IMR-90 (cell line): ENCODE results near the gene COL13A1. TPM values are rescaled to one million over a fixed set of nuclear protein-coding genes. Genes with fewer than 3 reads are reported as not detected.
A peak's percentile ranks its signal among the peaks of the same experiment; 100 is the strongest.

Experiments used
- ATAC-seq: fragments of 200-7000 bp; cut with Tn5 transposase; 2 replicates; pipeline ENCODE4 v1.9.1; 2020; ENCODE audit warnings: low read depth, mild to moderate bottlenecking, moderate library complexity
- BruUV-seq: library from RNA; stranded (reverse); fragments of 400-500 nt; replicated peaks from 2 replicates; lab custom pipeline; 2021; lab: Mats Ljungman, UMichigan
- CTCF ChIA-PET: fragments of 300-600 bp; formaldehyde crosslinking; extraction: SDS; loops from one replicate; lab custom pipeline; 2021; ENCODE audit warnings: antibody characterized with exemption; lab: Yijun Ruan, JAX
- POLR2A ChIA-PET: fragments of 300-600 bp; sonication (Branson Sonifier 250); formaldehyde crosslinking; loops from one replicate; lab custom pipeline; 2022; ENCODE audit warnings: antibody characterized with exemption; ENCODE audit not compliant: unreplicated experiment; lab: Charles Lee
- DNase-seq: peaks from one replicate; pipeline ENCODE4 v3.0.0; 2013
- H2AFZ ChIP-seq: replicated peaks from 2 replicates; pipeline ENCODE3; 2013; ENCODE audit warnings: low read length, mild to moderate bottlenecking; ENCODE audit not compliant: poor library complexity
- H2AK5ac ChIP-seq: 2 replicates; pipeline ENCODE4 v1.6.1; 2013; ENCODE audit warnings: low read depth, low read length, inconsistent platforms
- H2AK9ac ChIP-seq: replicated peaks from 2 replicates; pipeline ENCODE3; 2013; ENCODE audit warnings: mild to moderate bottlenecking, low read depth, low read length, moderate library complexity; ENCODE audit not compliant: poor library complexity
- H2BK120ac ChIP-seq: 2 replicates; pipeline ENCODE4 v1.6.1; 2013; ENCODE audit warnings: low read depth, low read length, inconsistent platforms
- H2BK15ac ChIP-seq: 3 replicates; pipeline ENCODE4 v1.6.1; 2013; ENCODE audit warnings: low read depth, low read length, inconsistent platforms
- H2BK20ac ChIP-seq: 2 replicates; pipeline ENCODE4 v1.6.1; 2013; ENCODE audit warnings: low read depth, mild to moderate bottlenecking, inconsistent platforms, low read length, moderate library complexity
- H2BK5ac ChIP-seq: 2 replicates; pipeline ENCODE4 v1.6.1; 2013; ENCODE audit warnings: mild to moderate bottlenecking, low read depth, low read length, inconsistent platforms; ENCODE audit not compliant: poor library complexity, severe bottlenecking
- H3K14ac ChIP-seq: replicated peaks from 2 replicates; pipeline ENCODE4 v1.6.1; 2013; ENCODE audit warnings: low read depth, low read length, inconsistent platforms
- H3K18ac ChIP-seq: 2 replicates; pipeline ENCODE4 v1.6.1; 2013; ENCODE audit warnings: low read depth, low read length, control low read depth
- H3K23ac ChIP-seq: 2 replicates; pipeline ENCODE4 v1.6.1; 2013; ENCODE audit warnings: low read depth, low read length, inconsistent platforms
- H3K27ac ChIP-seq: 2 replicates; pipeline ENCODE4 v1.5.1; 2013; ENCODE audit warnings: mild to moderate bottlenecking, control low read depth, low read length; ENCODE audit not compliant: insufficient read depth
- H3K27me3 ChIP-seq: 2 replicates; pipeline ENCODE4 v1.6.1; 2013; ENCODE audit warnings: low read length; ENCODE audit not compliant: control insufficient read depth, insufficient read depth
- H3K36me3 ChIP-seq: 2 replicates; pipeline ENCODE4 v1.6.1; 2013; ENCODE audit warnings: low read length, mixed read lengths; ENCODE audit not compliant: control insufficient read depth, insufficient read depth
- H3K4ac ChIP-seq: 2 replicates; pipeline ENCODE4 v1.6.1; 2013; ENCODE audit warnings: low read depth, low read length, inconsistent platforms
- H3K4me1 ChIP-seq: 2 replicates; pipeline ENCODE4 v1.6.1; 2013; ENCODE audit warnings: low read length, mixed read lengths; ENCODE audit not compliant: control insufficient read depth, insufficient read depth
- H3K4me2 ChIP-seq: 2 replicates; pipeline ENCODE4 v1.6.1; 2013; ENCODE audit warnings: low read depth, mild to moderate bottlenecking, control low read depth, low read length, moderate library complexity
- H3K4me3 ChIP-seq: 2 replicates; pipeline ENCODE4 v1.5.1; 2013; ENCODE audit warnings: low read depth, mild to moderate bottlenecking, control low read depth, low read length, moderate library complexity; ENCODE audit not compliant: insufficient read depth
- H3K56ac ChIP-seq: 2 replicates; pipeline ENCODE4 v1.6.1; 2013; ENCODE audit warnings: low read length, inconsistent platforms; ENCODE audit not compliant: insufficient read depth; ENCODE audit errors: extremely low read depth
- H3K79me1 ChIP-seq, 2 experiments: 2 replicates each; pipeline ENCODE4 v1.6.1; 2013; ENCODE audit warnings: low read length in 2 of 2, inconsistent platforms in 1 of 2, low read depth in 1 of 2
- H3K9ac ChIP-seq: 2 replicates; pipeline ENCODE4 v1.6.1; 2013; ENCODE audit warnings: low read depth, low read length, control low read depth
- H3K9me1 ChIP-seq: 2 replicates; pipeline ENCODE4 v1.6.1; 2013; ENCODE audit warnings: low read length, inconsistent platforms; ENCODE audit not compliant: insufficient read depth
- H3K9me3 ChIP-seq: 2 replicates; pipeline ENCODE4 v1.6.1; 2013; ENCODE audit warnings: low read length; ENCODE audit not compliant: control insufficient read depth, insufficient read depth
- H4K20me1 ChIP-seq: 2 replicates; pipeline ENCODE4 v1.6.1; 2013; ENCODE audit warnings: low read length, inconsistent platforms; ENCODE audit not compliant: insufficient read depth
- H4K5ac ChIP-seq: 2 replicates; pipeline ENCODE4 v1.6.1; 2013; ENCODE audit warnings: mild to moderate bottlenecking, low read depth, low read length, control low read depth
- H4K8ac ChIP-seq, 2 experiments: 2 replicates each; pipeline ENCODE4 v1.6.1; 2013; ENCODE audit warnings: low read depth in 2 of 2, low read length in 2 of 2, control low read depth in 1 of 2, inconsistent platforms in 1 of 2
- H4K91ac ChIP-seq: 2 replicates; pipeline ENCODE4 v1.6.1; 2013; ENCODE audit warnings: low read depth, low read length, inconsistent platforms; ENCODE audit not compliant: insufficient read depth
- MAFK ChIP-seq: IDR thresholded peaks from 2 replicates; pipeline ENCODE4 v1.6.1; 2012; ENCODE audit warnings: low read depth, low read length, improper control_type of control experiment
- MAZ ChIP-seq: IDR thresholded peaks from 2 replicates; pipeline ENCODE4 v1.6.1; 2012; ENCODE audit warnings: low read depth, mild to moderate bottlenecking, low read length, improper control_type of control experiment, moderate library complexity, borderline replicate concordance
- RAD21 ChIP-seq: IDR thresholded peaks from 2 replicates; pipeline ENCODE4 v1.6.1; 2012; ENCODE audit warnings: low read length, improper control_type of control experiment
- SMC3 ChIP-seq: fragments of 150-350 bp; IDR thresholded peaks from 2 replicates; pipeline ENCODE4 v1.6.1; 2016; ENCODE audit warnings: low read depth, mild to moderate bottlenecking, antibody characterized with exemption, low read length, moderate library complexity
- USF2 ChIP-seq: fragments of 150-350 bp; IDR thresholded peaks from 2 replicates; pipeline ENCODE4 v1.6.1; 2017; ENCODE audit warnings: mild to moderate bottlenecking, antibody characterized with exemption, low read length, low read depth
- WGBS, 2 experiments: methylation state at CpG; one replicate each; pipeline versions ENCODE4 v1.1.5 to v1.1.7; 2013; ENCODE audit warnings: missing lambda C conversion rate in 2 of 2; ENCODE audit not compliant: insufficient read length in 1 of 2; ENCODE audit errors: extremely low coverage in 2 of 2; 5-methylcytosine and 5-hydroxymethylcytosine counted together
- dilution Hi-C: fragments of 300-500 bp; cut with HindIII; formaldehyde crosslinking; loops from one replicate; pipeline ENCODE4 v1.14.3; 2018; ENCODE audit warnings: low sequenced_read_pairs; ENCODE audit not compliant: unreplicated experiment
- in situ Hi-C: fragments of 300-500 bp; cut with MboI; formaldehyde crosslinking; loops from 3 replicates; pipeline ENCODE4 v1.14.3; 2019; ENCODE audit warnings: low sequenced_read_pairs, inconsistent platforms, mixed read lengths
- intact Hi-C: fragments of 100-400 bp; cut with micrococcal nuclease; formaldehyde crosslinking; loops from 2 replicates; pipeline ENCODE4 v1.10.0; 2022
- polyA plus RNA-seq, 3 experiments: library from polyadenylated mRNA; depleted of rRNA; stranded (reverse); fragments of >200 nt; gene quantifications; 2 replicates each; pipeline ENCODE4 v1.2.3, GENCODE V29; 2012; ENCODE audit warnings: low replicate concordance in 1 of 3
- total RNA-seq: library from RNA; depleted of rRNA; stranded (reverse); fragments of >200 nt; gene quantifications from 2 replicates; pipeline ENCODE4 v1.2.3, GENCODE V29; 2012
- TF ChIP-seq, protein P1 (sequence below): conservative IDR thresholded peaks from 2 replicates; pipeline ENCODE4 v1.5.1; 2012; ENCODE audit warnings: mild to moderate bottlenecking, low read depth, low read length, improper control_type of control experiment

COL13A1 gene
- total and polyA plus RNA-seq, 2 of the 4 experiments (the other 2 are of a cell fraction) = 12.2 to 31.3 TPM

DNA sequence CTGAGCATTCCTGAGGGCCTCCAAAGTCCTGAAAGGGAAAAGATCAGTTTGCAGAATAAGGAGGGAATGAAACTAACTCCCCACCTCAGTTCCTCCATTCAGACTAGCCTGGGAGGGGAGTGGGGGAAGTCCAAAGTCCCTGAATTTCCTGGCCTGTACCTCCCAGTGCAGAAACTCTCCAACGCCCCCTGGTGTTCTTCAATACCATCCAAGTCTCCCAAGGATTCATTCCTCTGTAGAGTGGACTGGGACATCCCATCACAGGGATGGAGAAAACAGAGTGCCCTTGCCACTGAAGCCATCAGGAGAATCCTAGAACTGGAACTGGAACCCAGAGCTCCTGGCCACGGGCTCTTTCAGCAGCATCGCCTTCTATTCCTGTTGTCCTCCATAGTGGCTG is 1.6 kb upstream of the COL13A1 start:
- BruUV-seq = no TSS peak
- no peak overlapping the region for H4K5ac ChIP-seq
- intact Hi-C loops = loop anchor here (1.0 to 10.0 kb wide), 6 partner anchors 57 to 345 kb away; partner anchors contain the start of gene TYSND1

More for the DNA sequence above, 1.6 kb upstream of the COL13A1 start:
- Histone ChIP-seq H3K18ac (no peak overlapping the region), H2BK20ac (0 out of 2 replicates have a peak overlapping the region, but pooled peaks have one; percentile 30), H3K79me1 (peaks cover 3 to 29% of the 10 kb centered on the region in 2 experiments; a peak in 3 of 4 replicates), H2AFZ (peak overlapping the region; percentile 1), H2AK9ac (no peak overlapping the region), H3K9me1 (0 out of 2 replicates have a peak, but pooled peaks cover 10% of the 10 kb centered on the region), H3K4me2 (no peak overlapping the region), H2BK15ac (0 out of 3 replicates have a peak overlapping the region, but pooled peaks have one; percentile 13), H3K14ac (no peak overlapping the region), H3K56ac (no peak overlapping the region), H3K4ac (no peak overlapping the region; the same call in 1 of the 2 replicates), H2BK5ac (no peak overlapping the region), H3K23ac (no peak overlapping the region), H4K8ac (no peak overlapping the region), H3K9ac (no peak overlapping the region), H2AK5ac (no peak overlapping the region), H3K36me3 (no peaks in the 10 kb centered on the region), H3K27ac (no peak overlapping the region), H4K91ac (no peak overlapping the region), H4K20me1 (0 out of 2 replicates have a peak, but pooled peaks cover 8% of the 10 kb centered on the region), H2BK120ac (0 out of 2 replicates have a peak overlapping the region, but pooled peaks have one; percentile 35), H3K9me3 (peaks cover 12% of the 10 kb centered on the region), H3K4me3 (no peak overlapping the region), H3K27me3 (peaks cover 3% of the 10 kb centered on the region; the same call in 1 of the 2 replicates), H3K4me1 (peaks cover 12% of the 10 kb centered on the region)
- dilution Hi-C loops (no loop called here), in situ Hi-C loops (loop anchor here (10.0 kb wide), 1 partner anchor 155 kb away; no protein-coding TSS in a partner anchor)
- 48% methylated on average over 2 of the region's 3 CpGs; no CpG with 5 or more reads in 1 of the 2 experiments for WGBS, 2 experiments
- POLR2A ChIA-PET = no interaction called here
- TF ChIP-seq MAFK (no peak), MAZ (0 out of 2 replicates have a peak, but pooled peaks have one; percentile 12), RAD21 (peak; percentile 73), SMC3 (peak; percentile 81), USF2 (no peak)
- TF ChIP-seq, protein P1, sequence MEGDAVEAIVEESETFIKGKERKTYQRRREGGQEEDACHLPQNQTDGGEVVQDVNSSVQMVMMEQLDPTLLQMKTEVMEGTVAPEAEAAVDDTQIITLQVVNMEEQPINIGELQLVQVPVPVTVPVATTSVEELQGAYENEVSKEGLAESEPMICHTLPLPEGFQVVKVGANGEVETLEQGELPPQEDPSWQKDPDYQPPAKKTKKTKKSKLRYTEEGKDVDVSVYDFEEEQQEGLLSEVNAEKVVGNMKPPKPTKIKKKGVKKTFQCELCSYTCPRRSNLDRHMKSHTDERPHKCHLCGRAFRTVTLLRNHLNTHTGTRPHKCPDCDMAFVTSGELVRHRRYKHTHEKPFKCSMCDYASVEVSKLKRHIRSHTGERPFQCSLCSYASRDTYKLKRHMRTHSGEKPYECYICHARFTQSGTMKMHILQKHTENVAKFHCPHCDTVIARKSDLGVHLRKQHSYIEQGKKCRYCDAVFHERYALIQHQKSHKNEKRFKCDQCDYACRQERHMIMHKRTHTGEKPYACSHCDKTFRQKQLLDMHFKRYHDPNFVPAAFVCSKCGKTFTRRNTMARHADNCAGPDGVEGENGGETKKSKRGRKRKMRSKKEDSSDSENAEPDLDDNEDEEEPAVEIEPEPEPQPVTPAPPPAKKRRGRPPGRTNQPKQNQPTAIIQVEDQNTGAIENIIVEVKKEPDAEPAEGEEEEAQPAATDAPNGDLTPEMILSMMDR = peak; percentile 86
- CTCF ChIA-PET = interaction anchor here (0.6 to 1.7 kb wide), 7 partner anchors 10 to 117 kb away, joined by 3 to 8 read pairs (median 6); no protein-coding TSS in a partner anchor
- DNase-seq (peak; percentile 75), ATAC-seq (peak; percentile 48)
